ENCODE data around the gene C6orf47.

DNA sequence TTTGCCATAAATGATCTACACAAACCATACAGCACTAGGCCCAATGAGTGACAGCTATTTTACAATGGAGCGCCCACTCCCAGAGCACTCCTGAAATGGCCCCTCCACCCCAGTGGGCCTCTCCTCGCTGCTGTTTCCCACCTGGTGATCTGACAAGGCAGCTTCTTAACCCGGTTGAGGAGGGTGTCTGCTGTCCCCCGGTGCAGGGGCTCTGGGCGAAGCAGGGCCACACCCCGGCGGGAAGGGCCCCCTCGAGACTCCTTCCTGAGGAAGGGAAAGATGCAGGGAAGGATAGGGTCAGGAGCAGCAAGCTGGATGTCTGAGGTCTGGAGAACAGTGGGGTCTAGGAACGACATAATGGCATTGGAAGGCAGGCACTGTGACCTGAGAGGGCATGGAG is 32.3 kb upstream of the C6orf47 start:
- no peak for TF ChIP-seq SUZ12 (IDR thresholded peaks at IDR 0.05; ENCODE audit: extremely low read depth, insufficient read depth, insufficient read length)
- no peak for TF ChIP-seq ZNF274 (IDR thresholded peaks at IDR 0.05; ENCODE audit: low read depth, low read length)

Measured in NT2/D1 (cell line).